CD4-positive, alpha-beta T cell treated with Interleukin-1 beta for 1 hour (primary cell): ENCODE measurements around the gene TOR3A.
A peak's percentile ranks its signal among the peaks of the same experiment; 100 is the strongest.
"Not testable (repeated sequence)": the region's sequence is repeated elsewhere in the genome, so short reads cannot be mapped to it uniquely, and the experiment has no call there.

Experiments
- DNase-seq, 2 donors: peaks; one replicate each; pipeline ENCODE4 v3.0.0-alpha.2; 2020 to 2022

Gene TOR3A

DNA sequence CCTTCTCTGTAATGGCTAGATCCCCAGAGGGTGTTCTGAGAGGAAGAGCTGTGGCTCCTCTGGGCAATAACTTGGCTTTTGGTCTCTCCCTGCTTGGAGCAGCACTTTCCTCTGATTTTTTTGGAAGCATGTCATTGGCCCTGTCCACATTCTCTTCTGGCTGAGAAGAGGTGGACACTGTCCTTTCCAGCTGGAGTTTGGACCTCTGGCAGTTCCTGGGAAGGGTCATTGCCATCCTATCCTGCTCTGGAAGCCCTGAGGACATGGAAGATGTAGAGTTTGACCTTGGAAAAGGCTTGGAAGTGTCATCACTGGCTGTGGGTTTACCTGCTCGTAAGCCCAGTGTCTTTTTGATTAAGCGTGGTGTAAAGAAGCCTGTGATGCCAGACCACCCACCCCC lies 26.8 kb downstream of the TOR3A start:
- DNase-seq: no peak

DNA sequence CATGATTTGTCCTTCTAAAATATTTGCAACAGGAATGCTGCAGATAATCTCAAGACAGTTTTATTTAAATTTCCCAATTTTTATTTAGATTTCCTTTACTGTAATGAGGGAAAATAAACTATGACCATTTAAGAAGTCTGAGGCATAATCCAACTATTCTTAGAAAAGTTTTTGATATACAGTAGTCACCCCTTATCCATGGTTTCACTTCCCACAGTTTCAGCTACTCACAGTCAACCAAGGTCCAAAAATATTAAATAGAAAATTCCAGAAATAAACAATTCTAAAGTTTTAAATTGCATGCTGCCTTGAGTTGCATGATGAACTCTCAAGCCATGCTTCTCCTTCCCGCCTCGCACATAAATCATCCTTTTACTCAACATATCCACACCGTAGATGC lies 33.3 kb downstream of the TOR3A start:
- DNase-seq: no peak

DNA sequence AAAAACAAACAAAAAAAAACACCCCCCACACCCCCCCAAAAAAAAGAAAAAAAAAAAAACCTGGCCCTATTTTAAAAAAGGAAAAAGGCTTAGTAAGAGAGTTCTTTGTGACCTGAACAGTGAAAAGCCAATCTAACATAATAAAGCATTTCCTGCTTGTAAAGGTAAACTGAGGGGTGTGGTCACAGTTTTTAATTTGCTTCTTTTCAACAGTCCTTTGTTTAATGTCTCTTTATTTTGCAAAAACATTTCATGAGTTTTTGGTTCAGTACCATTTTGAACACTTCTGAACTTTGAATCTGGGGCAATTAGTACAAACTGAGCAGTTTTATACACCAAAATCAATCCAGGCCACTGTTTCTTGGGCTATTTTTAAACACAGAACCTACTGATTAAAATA lies 37.6 kb downstream of the TOR3A start:
- no peak for DNase-seq

DNA sequence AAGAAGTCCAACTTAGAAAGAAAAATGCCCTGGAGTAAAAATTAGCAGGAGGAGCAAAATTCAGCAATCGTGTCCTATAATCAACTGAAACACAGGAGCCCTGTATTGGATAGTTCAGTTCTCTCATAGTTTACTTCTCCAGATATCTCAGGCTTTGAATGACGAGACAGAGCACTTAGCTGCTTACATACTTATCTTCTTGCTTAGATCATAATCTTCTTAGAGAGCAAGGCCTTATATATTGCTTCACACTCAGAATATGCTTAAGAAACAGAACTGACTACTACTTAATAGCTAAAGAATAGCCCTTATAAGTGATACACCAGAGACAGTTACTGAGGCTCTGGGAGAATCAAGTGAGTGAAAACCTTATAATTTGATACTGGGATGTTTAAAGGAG lies 38.9 kb downstream of the TOR3A start:
- no peak for DNase-seq

DNA sequence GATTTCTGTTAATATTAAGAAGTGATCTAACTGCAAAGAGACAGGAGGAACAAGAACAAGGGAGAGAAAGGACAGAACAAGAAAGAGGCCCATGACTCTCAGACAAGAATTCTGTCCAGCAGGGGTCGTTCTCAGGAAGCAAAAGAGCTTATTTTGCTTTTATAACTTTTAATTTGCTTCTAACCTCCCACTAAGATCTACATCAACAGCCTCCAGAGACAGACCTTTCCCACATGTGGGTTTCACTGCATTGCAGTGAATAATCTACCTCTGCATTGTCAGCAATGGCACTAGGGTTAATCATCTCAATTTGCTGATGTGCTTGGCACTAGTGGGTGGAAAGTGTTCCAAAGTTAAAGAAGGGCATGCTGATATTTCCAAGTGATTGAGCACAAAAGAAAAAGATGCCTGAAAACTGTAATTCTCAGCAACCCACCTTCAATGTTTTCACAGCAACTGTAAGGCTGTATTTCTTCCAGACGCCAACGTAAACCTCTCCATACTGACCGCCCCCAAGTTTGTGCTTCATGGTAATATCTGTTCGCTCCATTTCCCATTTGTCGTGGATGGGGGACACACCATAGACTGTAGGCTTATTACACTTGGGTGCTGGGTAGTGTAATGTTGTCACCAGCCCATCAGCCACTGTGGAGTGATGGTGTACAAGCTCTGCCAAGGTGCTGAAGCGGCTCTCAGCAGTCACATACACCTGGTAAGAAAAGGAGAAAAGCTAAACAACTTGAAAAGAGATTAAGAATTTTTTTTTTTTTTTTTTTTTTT lies 39.5 kb downstream of the TOR3A start:
- peak; percentile 13 to 59 for DNase-seq

DNA sequence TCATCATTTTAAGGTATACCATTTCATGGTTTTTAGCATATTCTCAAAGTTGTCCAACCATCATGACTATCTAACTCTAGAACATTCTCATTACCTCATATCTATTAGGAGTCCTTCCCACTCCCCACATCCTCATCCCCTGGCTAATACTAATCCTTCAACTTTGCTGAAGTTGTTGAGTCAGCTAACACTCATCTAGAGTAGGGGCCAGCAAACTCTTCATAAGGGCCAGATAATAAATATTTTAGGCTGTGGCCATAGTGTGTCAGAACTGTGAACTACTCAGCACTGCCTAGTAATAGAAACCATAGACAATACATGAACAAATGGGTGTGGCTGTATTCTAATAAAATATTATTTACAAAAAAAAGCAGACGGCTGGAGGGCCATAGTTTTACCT lies 43.0 kb downstream of the TOR3A start:
- DNase-seq: no peak

DNA sequence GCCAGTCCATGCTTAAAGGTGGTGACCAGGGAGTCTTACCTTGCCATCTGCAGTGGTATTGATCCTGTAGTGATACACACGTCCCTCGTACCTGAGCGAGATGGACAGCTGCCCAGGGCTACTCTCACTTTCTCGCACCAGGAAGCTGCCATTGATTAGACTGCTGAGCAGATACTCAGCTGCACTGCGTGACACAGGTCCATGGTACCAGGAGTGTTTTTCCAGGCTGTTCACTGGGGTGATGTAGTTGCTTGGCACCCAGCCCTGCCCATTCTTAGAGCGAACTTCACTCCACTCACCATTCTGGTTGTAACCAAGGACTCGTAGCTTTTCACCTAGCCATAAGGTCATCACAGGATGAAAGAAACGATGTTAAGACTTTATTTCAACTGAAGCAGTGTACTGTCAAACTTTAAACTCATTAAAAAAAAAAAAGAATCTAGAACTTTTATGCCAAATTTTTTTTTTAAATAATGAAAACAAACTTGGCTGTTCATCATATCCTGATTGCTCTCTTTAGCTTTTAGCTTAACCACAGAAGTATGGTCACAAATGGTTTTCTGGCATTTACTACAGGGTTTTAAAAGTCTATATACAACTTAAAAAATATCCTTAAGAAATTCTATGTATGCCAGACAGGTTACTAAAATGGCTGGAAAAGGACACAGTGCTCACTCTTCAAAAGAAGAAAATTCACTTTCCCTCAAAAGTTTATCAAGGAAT lies 44.6 kb downstream of the TOR3A start:
- no peak for DNase-seq

DNA sequence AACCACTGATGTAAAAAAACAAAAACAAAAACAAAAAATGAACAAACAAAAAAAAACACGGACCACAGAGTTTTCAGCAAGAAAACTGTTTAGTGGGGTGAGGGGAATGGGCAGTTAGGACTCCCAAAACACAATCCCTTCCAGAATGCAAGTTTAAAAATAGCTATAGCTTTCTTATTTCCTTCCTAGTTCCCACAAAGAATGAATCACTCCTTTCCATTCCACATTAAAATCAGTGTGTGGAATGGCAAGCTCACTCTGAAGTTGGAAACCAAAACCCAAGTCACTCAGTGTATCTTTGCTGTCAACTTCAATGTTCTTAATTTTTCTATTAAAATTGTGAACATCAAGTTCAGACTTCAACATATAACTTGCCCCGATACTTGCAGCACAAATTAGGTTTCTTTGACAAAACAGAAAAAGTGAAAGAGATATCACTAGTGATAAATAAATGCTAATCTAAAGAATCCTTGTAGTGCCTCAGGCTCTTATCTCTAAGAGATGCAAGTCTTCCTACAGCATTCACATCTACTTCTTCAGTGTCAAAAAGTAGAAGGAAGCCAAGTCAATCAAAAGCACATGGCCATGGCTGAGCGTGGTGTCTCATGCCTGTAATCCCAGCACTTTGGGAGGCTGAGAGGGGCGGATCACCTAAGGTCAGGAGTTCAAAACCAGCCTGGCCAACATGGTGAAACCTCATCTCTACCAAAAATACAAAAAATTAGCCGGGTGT lies 45.5 kb downstream of the TOR3A start:
- DNase-seq: no peak

DNA sequence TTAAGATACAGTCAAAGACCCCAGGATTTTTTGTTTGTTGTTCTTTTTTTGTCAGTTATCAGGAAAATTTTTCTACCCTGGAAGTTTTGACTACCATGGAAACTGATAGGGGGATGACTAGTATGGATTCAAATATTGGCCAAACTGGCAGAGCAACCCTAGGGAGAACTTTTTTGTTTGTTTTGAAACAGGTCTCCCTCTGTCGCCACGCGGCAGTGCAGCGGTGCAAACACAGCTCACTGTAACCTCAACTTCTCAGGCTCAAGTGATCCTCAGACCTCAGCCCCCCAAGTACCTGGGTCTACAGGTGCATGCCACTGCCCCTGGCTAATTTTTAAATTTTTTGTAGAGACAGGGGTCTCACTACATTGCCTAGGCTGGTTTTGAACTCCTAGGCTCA lies 46.6 kb downstream of the TOR3A start:
- no peak for DNase-seq

DNA sequence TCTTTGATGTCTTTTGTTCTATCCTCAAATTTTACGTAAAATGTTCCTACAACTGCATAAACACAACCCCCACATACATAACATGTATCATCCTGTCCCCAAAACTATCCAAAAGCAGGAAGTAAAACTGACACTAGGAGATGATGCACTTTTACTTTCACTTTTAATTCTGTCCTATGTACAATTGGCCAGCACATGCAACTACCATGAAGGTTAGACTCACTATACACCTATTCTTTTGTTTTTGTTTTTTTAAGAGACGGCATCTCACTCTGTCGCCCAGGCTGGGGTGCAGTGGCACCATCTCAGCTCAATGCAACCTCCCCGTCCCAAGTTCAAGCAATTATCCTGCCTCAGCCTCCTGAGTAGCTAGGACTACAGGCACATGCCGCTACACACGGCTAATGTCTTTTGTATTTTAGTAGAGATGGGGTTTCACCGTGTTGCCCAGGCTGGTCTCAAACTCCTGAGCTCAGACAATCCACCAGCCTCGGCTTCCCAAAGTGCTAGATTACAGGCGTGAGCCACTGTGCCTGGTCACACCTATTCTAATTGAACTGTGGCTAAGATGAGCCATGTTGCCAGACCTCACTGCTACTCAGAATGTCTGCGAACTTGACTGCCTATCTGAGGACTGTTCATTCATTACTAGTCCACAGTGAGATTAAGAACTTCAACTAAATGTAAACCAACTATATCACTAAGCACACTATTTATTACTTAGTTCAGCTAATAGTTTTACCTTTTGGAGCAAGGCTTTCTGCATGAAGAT lies 48.0 kb downstream of the TOR3A start:
- peak; percentile 10 to 72 for DNase-seq

DNA sequence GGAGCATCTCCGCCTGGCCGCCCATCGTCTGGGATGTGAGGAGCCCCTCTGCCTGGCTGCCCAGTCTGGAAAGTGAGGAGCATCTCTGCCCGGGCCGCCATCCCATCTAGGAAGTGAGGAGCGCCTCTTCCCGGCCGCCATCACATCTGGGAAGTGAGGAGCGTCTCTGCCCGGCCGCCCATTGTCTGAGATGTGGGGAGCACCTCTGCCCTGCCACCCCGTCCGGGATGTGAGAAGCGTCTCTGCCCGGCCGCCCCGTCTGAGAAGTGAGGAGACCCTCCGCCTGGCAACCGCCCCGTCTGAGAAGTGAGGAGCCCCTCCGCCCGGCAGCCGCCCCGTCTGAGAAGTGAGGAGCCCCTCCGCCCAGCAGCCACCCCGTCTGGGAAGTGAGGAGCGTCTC lies 53.3 kb downstream of the TOR3A start:
- DNase-seq: not testable (repeated sequence)

DNA sequence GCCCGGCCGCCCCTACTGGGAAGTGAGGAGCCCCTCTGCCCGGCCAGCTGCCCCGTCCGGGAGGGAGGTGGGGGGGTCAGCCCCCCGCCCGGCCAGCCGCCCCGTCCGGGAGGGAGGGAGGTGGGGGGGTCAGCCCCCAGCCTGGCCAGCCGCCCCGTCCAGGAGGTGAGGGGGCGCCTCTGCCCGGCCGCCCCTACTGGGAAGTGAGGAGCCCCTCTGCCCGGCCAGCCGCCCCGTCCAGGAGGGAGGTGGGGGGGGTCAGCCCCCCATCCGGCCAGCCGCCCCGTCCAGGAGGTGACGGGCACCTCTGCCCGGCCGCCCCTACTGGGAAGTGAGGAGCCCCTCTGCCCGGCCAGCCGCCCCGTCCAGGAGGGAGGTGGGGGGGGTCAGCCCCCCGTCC lies 53.8 kb downstream of the TOR3A start:
- not testable (repeated sequence) for DNase-seq

DNA sequence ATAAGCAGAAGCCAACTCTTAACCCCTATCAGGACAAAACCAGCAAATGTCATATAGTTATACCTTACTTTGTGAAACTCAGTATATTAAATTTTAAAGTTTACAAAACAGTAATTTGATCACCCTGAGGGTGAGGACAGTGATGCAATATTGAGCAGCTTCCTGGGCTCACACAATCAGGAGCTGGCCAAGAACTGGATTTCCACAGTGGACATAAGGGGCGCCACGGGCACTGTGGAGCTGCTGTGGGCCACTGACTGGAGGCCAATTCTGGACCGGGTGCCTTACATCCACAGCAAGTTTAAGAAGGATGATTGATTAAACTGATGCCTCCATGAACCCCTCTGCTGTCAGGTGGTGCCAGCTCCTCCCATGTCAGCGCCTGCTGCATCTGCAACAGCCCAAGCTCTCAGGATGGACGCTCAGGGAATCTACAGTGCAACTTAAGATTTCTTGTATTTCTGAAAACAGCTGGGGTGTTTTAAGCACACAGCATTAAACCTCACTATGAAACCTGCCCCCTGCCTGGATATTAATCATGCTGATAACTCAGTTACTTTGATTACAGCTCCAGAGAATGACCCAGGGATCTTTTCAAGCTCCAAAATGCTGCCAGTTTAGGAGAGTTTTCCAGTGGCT lies 55.9 kb downstream of the TOR3A start:
- DNase-seq: no peak

DNA sequence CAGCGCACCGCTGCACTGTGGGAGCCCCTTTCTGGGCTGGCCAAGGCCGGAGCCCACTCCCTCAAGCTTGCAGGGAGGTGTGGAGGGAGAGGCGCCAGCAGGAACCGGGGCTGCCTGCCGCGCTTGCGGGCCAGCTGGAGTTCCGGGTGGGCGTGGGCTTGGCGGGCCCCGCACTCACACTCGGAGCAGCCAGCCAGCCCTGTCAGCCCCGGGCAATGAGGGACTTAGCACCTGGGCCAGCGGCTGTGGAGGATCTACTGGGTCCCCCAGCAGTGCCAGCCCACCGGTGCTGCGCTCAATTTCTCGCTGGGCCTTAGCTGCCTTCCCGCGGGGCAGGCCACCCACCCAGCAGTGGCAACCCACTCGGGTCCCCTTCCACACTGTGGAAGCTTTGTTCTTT lies 56.9 kb downstream of the TOR3A start:
- not testable (repeated sequence) for DNase-seq

DNA sequence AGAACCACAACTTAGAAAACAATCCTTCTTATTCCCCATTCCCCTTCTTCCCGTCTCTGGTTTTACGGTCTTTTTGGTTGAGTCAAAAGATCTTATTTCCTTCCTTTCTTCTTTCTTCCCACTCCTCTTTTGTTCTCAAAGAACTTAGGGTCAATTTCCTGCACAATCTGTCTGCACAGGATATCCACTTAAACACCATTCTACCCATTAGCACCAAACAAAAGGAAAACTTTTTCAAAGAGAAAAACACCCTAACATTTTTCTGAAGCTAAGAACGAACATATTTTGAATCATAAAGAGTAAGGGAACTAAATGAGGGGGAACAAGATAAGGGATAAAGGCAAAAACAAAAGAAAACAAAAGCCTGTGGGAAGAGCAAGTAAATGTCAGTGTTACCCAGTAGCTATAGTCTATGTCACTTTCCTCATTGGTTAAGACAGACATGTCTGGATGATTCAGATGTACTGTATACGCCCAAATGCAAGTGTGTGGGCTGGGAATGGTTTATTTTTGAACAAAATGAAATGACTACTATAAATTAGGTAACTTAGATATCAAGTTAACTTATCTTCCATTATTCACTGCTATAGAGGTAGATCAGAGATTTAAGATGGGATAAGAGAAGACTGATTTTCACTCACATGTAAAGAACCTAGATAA lies 59.9 kb downstream of the TOR3A start:
- no peak for DNase-seq

DNA sequence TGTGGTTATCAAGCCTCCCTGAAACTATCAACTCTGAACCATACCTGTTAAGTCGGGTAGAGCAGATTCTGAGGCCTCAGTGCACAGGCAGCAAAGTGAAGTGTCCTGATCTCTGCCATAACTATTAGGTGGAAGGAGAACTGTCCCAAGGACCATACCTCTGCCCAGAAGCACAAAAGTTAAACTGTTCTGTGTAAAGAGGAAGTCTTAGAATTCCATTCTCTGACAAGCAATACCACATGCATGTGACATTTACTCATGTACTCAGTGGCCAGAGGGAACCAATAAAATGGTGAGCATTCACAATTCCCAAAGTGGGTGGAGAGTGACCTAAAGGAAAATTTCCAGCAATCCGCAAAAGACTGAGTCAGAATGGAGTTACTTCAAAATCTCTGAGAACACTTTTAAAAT lies 61.0 kb downstream of the TOR3A start:
- no peak for DNase-seq

DNA sequence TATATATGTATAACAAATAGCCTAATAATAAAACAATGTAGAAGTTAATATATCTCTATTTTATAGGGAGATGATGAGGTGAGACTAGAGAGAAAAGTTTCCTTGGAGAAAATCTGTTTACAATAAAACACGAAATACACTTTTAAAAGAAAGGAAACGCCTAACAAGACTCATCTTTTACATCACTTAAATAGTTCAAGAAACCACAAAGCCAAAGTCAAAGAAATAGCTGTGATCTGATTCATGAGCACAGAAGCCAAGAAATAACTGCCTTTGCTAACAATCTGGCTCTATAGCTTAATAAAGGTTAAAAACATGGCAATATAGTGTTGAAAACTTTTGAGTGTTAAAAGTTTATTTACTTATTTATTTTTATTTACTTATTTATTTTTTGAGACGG lies 61.5 kb downstream of the TOR3A start:
- no peak for DNase-seq

DNA sequence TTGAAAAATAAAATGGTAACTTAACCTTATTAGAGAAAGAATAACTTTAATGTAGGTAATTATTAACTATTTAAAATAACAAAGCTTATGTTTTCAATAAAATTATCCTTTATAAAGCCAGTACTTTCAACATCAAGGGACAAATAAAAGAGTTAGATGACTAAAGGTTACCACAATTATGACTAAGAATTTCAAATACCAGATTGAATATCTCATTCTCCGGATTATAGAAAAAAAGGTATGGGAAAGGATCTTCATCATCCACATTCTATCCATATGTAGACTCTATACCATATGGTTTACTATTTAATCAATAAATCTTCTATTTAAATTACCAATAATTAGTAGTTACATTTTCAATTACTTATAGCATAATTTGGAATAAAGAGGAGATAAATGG lies 62.8 kb downstream of the TOR3A start:
- DNase-seq: no peak

DNA sequence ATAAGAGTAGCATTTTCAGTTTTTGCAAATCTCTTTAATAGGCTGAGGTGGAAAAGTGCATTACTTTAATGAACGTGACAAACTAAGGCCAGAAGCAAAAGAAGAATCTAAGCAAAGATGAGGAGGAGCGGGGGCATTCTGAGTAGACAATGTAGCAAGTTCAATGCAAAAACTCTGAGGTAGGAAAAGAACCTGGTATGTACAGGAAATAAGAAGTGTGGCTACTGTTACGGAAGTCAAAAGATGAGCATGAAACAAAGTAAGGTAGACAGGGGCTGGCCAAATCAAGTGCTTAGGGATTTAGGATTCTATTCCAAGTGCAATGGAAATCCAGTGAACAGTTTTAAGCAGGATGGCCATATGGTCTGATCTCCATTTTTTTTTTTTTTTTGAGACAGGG lies 63.7 kb downstream of the TOR3A start:
- DNase-seq: no peak
